GM12878 (cell line): ENCODE data around the gene CR1L.

Experiments used
- CTCF ChIP-seq, 3 experiments: IDR thresholded peaks in 2 of 3; conservative IDR thresholded peaks in 1 of 3; 2 replicates each; pipeline ENCODE4 v1.5.1; 2011; ENCODE audit warnings: low read depth in 3 of 3, low read length in 3 of 3, mild to moderate bottlenecking in 3 of 3, control low read depth in 2 of 3, moderate library complexity in 2 of 3, inconsistent platforms in 1 of 3, mixed read lengths in 1 of 3; ENCODE audit not compliant: control insufficient read depth in 2 of 3, insufficient read depth in 1 of 3; ENCODE audit errors: extremely low read depth in 1 of 3
- MYB ChIP-seq: fragments of 150-350 bp; IDR thresholded peaks from 2 replicates; pipeline ENCODE4 v1.6.1; 2014; ENCODE audit warnings: mild to moderate bottlenecking, low read depth, low read length, borderline replicate concordance
- ZBTB33 ChIP-seq: fragments of 450-650 bp; IDR thresholded peaks from 2 replicates; pipeline ENCODE4 v1.6.1; 2017; ENCODE audit warnings: mild to moderate bottlenecking

DNA sequence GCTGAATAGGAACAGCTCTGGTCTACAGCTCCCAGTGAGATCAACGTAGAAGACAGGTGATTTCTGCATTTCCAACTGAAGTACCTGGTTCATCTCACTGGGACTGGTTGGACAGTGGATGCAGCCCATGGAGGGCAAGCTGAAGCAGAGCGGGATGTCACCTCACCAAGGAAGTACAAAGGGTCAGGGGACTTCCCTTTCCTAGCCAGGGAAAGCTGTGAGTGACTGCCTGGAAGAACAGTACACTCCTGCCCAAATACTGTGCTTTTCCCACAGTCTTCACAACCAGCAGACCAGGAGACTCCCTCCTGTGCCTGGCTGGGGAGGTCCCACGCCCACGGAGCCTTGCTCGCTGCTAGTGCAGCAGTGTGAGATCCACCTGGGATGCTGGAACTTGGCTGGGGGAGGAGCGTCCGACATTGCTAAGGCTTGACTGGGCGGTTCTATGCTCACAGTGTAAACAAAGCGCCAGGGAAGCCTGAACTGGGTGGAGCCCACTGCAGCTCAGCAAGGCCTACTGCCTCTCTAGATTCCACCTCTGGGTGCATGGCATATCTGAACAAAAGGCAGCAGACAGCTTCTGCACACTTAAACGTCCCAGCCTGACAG is 14.7 kb downstream of the CR1L start:
- TF ChIP-seq MYB (no peak), CTCF (IDR thresholded peaks at IDR 0.05 in 2 of 3, conservative IDR thresholded peaks at IDR 0.05 in 1 of 3; ENCODE audit: control insufficient read depth in 2 of 3, extremely low read depth in 1 of 3, insufficient read depth in 1 of 3, low read depth in 3 of 3, low read length in 3 of 3) (no peak), ZBTB33 (no peak)
